NCI-H82 (cell line): ENCODE measurements around the gene GRAMD1C.

ENCODE experiments used
- DNase-seq: peaks from one replicate; lab custom pipeline; 2025; lab: John Stamatoyannopoulos, UW

The GRAMD1C gene

GRCh38 chr3:113948015-113948917, 109.7 kb downstream of the GRAMD1C start:
- peak; percentile 71 for DNase-seq

GRCh38 chr3:113952921-113953320, 114.3 kb downstream of the GRAMD1C start:
- DNase-seq = no peak

- DNase-seq = no peak
Observed at GRCh38 chr3:113953677-113954076, 115.1 kb downstream of the GRAMD1C start.

GRCh38 chr3:113954091-113954685, 115.6 kb downstream of the GRAMD1C start:
- no peak for DNase-seq

- DNase-seq = no peak
Observed at GRCh38 chr3:113963879-113964278, 125.3 kb downstream of the GRAMD1C start.

GRCh38 chr3:113966172-113966571, 127.6 kb downstream of the GRAMD1C start:
- no peak for DNase-seq

GRCh38 chr3:113968986-113969385, 130.4 kb downstream of the GRAMD1C start:
- DNase-seq = no peak

- DNase-seq = no peak
Observed at GRCh38 chr3:113977822-113978221, 139.2 kb downstream of the GRAMD1C start.

GRCh38 chr3:113979916-113980315, 141.3 kb downstream of the GRAMD1C start:
- DNase-seq = no peak

- no peak for DNase-seq
Observed at GRCh38 chr3:113981803-113982202, 143.2 kb downstream of the GRAMD1C start.

GRCh38 chr3:113983544-113983943, 145.0 kb downstream of the GRAMD1C start:
- DNase-seq = no peak

- DNase-seq = no peak
Observed at GRCh38 chr3:113985541-113985940, 147.0 kb downstream of the GRAMD1C start.
